GM18526 (cell line): ENCODE data around the gene PHF20.
A peak's percentile ranks its signal among the peaks of the same experiment; 100 is the strongest.

ENCODE experiments used
- POLR2A ChIP-seq: IDR thresholded peaks from 3 replicates; pipeline ENCODE4 v1.6.1; 2011; ENCODE audit not compliant: insufficient read length; ENCODE audit errors: extremely low read depth

Gene PHF20

GRCh38 chr20:35912881-35913280 is 141.1 kb downstream of the PHF20 start:
- TF ChIP-seq POLR2A, result no peak

GRCh38 chr20:35917077-35917476 is 145.3 kb downstream of the PHF20 start:
- TF ChIP-seq POLR2A, result no peak

GRCh38 chr20:35918021-35918420 is 146.2 kb downstream of the PHF20 start:
- no peak for TF ChIP-seq POLR2A

DNA sequence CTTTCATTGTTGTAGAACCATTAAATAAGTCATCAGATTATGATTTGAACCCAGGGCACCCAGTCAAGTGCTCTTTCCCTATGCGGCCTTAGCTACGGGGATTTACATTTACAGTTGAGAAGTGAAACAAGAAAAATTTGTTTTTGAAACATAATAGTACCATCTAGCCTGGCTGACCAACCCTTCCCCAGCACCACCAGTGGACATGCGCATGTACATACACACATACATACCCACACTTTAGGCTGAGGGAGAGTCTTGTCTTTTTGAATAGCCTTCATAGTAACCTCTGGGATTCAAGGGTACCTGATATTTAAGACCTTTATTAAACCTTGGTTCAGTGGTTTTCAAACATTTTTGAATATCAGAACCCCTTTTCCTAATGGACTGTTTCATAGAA is 148.7 kb downstream of the PHF20 start:
- TF ChIP-seq POLR2A, result no peak

DNA sequence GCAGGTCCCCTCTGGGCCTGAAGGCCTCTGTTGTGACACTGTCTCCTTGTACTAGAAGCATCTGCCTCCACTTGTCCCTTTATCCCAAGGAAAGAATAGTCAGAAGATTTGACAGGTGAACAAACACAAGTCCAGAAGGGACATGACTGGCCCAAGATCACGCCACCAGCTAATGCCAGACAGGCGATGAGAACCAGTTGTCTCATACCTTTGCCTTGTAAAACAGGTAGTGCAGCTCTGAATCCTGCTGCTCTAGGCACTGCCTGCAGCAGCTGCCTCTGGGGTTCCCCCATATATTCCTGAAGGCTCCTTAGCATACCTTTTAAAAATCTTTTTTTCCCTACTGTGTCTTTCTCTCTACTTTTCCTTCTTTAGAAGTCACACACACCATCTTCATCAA is 157.5 kb downstream of the PHF20 start:
- no peak for TF ChIP-seq POLR2A

DNA sequence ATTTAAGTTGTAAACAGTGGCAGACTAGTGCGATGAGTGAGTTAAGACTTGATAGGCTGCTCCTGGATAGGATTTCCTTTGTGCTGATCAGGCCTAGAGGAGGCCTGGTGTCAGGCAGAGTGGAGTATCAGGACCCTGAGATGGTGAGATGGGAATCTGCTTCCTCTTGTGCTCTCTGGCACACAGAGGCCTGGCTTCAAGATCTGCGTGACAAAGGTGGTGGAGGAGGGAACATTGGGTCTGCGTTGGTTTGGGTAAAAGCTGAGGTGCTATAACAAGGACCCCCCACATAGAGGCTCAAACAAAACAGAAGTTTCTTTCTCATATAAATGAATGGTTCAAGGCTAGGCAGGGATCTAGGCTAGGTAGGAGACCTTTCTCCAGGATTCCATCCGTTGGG is 162.2 kb downstream of the PHF20 start:
- no peak for TF ChIP-seq POLR2A

DNA sequence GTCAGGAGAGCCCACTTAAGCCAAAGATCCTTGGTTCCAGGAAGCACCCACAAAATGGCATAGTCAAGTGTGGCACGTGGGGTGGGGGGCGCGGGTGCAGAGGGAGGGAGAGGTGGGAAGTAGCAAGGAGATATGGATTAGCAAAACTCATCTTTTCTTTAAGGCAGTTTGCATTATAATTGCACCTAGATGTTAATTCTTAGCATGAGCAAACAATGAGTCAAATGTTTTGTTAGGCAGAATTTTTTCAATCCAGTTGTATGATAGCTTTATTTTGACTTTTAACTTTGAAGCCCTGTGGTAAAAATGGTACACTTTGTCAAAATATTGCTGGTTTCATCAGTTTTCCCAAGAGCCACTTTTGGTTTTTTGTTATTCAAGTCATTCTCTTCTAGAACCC is 167.4 kb downstream of the PHF20 start:
- TF ChIP-seq POLR2A, result no peak

DNA sequence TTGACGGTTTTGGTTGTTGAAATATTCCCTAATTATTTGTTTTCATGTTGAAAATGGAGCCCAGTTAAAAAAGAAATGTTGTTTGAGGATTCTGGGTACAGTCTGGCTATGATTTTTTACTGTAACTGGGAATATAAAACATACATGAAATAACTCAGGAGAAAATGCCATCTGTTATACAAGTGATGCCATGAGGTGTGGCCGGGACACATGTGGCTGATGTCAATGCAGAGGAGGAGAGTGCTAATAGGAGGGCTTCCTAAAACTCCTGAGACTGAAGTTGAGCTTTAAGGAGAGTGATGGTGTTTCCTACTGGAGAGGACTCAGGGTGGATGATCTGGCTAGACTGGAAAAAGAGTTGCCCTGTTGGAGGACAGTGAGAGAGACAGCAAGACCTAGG is 169.8 kb downstream of the PHF20 start:
- TF ChIP-seq POLR2A, result no peak

GRCh38 chr20:35942243-35942642 is 170.4 kb downstream of the PHF20 start:
- no peak for TF ChIP-seq POLR2A

DNA sequence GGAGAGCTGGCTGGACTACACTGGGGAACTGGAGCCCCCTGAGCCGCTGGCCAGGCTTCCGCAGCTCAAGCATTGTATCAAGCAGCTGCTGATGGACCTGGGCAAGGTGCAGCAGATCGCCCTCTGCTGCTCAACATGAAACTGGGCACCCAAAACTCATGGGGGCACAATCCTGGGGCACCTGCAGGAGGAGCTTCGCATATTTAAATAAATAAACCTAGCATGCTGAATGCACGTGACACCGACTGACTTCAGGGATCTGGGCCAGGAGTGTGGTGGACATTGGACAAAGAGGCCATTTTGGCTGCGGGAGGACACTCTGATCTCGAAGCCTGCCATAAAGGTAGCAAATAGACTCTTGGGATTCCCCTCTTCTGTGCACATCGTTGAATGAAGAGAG is 175.7 kb downstream of the PHF20 start:
- TF ChIP-seq POLR2A, result no peak

DNA sequence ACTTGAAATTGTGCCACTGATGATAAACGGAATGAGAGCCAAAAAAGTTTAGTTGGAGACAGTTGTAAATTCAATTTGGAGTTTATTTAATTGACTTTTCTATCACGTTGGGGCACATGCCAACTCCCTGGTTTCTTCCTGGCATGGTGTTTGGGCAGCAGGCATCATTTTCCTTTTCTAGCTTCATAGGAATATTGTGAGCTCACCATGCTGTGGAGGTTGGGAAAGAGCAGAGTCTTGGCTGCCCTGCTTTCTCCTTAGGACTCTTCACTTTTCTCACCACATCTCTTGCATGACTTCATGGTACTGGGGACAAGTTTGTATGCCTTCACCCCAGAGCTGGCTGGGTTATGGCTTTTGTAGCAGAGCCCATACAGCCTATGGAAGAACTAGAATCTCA is 176.1 kb downstream of the PHF20 start:
- no peak for TF ChIP-seq POLR2A

DNA sequence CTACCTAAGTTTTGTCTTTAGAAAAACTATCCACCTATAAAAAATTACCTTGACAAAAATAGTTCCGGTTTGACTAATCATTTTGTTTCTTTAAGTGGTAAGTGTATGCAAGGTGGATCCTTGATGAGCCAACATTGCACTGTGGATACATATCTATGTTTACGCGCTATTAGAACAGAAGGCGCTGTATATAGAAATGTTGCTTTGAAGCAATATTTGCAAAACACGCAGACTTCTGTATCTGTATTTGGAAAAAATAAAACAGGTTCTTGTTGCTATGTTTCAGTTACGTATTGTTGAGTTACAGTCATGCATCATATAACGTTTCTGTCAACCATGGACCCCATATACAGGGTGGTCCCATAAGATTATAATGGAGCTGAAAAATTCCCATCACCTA is 178.3 kb downstream of the PHF20 start:
- no peak for TF ChIP-seq POLR2A

DNA sequence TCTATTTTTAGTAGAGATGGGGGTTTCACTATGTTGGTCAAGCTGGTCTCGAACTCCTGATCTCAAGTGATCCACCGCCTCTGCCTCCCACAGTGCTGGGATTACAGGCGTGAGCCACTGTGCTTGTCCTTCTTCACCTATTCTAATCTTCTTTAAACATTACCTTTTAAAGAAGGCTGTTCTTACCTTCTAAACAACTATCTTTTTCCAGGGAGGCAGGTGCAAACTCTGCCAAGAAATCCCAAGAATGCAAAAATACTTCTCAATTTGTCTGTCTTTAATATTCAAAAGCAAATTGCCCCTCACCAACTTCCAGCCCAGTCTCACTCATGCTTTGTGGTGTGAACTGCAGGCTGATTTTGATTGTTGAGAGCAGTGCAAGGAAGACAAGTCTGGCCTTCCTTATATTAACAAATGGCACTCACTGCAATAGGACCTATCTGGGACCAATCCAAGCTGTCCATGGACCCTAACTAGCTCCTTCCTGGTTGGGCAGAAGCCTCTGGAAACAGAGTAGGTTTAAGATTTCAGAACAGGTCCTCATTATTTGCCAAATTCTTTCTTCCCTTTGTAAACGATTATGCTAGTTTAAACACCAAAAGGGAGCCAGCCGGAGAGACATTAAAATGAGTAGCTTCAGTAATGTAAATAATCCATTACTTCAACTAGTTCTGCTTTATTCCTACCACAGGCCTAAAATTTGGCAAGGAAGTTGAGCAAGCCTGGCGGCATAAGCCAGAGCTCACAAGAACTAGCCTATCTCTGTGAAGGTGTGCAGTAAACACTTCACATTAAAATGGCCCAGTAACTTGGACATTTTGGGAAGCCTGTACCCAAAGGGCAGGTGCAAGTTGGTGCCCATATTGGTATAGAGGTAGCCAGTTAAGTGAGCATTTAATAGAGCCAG is 180.9 kb downstream of the PHF20 start:
- TF ChIP-seq POLR2A, result no peak

GRCh38 chr20:35953387-35954199 is 181.8 kb downstream of the PHF20 start:
- TF ChIP-seq POLR2A, result no peak

DNA sequence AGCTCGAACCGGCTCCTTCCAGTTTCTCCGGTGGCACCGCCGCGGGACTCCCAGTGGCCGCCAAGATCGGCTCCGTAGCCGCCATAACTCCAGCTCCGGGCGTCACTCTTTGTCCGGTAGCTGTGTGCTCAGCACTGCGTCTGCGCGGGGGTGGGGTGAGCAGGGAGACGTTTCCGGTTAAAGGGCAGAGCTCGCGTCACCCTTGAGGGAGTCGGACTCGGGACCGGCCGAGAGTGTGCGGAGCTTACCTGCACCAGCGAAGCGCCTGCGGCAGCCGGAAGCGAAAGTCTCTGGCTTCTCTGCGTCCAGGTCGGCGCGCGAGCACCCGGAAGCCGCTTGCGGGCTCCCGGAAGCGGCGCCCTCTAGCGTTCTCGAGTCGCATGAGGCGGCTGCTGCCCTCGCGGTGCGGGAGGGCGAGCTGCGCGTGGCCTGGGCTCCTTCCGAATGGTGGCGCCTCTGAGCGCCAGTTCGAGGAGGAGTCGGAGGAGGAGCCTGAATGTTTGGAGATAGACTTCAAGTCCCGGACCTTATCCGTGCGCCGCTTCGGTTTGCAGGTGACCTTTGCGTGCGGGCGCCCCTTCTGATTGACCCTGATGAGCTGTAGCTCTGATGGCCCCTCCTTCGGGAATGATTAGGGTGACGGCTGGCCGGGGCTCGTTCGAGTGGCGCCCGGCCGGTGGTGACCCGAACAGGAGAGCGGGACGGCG is 182.5 kb downstream of the PHF20 start, which contains the start of gene SCAND1:
SCAND1 (minus strand) TSS at position 303 of the 707 bp plus-strand sequence; CDS start at position 85, 218 bp downstream.
- peak; percentile 90 for TF ChIP-seq POLR2A
